ENCODE data around the gene MGLL.

MGLL gene

GRCh38 chr3:127739347-127740135 lies 82.8 kb downstream of the MGLL start:
- ATAC-seq (ENCODE audit: insufficient read depth, low read depth) (no peak), DNase-seq (no peak)
- H3K4me1 ChIP-seq (ENCODE audit: insufficient read depth, low read length) = 0 out of 2 replicates have a peak, but pooled peaks cover 7% of the 10 kb centered on the region
- no peak overlapping the region for H2AFZ ChIP-seq (ENCODE audit: low read depth, low read length)
- TF ChIP-seq EZH2 (IDR thresholded peaks at IDR 0.05; ENCODE audit: borderline replicate concordance, low read depth, low read length, severe bottlenecking) = no peak
- no peak for TF ChIP-seq CTCF (IDR thresholded peaks at IDR 0.05; ENCODE audit: borderline replicate concordance, extremely low read depth, low read length, poor library complexity, severe bottlenecking)
- no peak overlapping the region for H3K9ac ChIP-seq (ENCODE audit: low read depth, low read length)
- H3K4me3 ChIP-seq (ENCODE audit: low read depth in 1 of 2, low read length in 2 of 2) = no peak overlapping the region
- no peaks in the 10 kb centered on the region; the same call in 1 of the 2 replicates for H4K20me1 ChIP-seq (ENCODE audit: insufficient read depth, low read length)
- no peaks in the 10 kb centered on the region for H3K36me3 ChIP-seq (ENCODE audit: insufficient read depth, low read length)
- H3K9me3 ChIP-seq (ENCODE audit: insufficient read depth, low read length, severe bottlenecking) = no peaks in the 10 kb centered on the region
- H3K79me2 ChIP-seq (ENCODE audit: insufficient read depth, low read length) = no peaks in the 10 kb centered on the region
- H3K27ac ChIP-seq (ENCODE audit: low read length) = no peak overlapping the region
- peaks cover 3% of the 10 kb centered on the region for H3K27me3 ChIP-seq (ENCODE audit: insufficient read depth, low read length, poor library complexity)
- no peak overlapping the region for H3K4me2 ChIP-seq (ENCODE audit: insufficient read depth, low read length)

- Histone ChIP-seq H3K36me3 (ENCODE audit: insufficient read depth, low read length) (no peaks in the 10 kb centered on the region), H3K27me3 (ENCODE audit: insufficient read depth, low read length, poor library complexity) (peaks cover 3% of the 10 kb centered on the region), H3K27ac (ENCODE audit: low read length) (no peak overlapping the region), H3K4me3 (ENCODE audit: low read depth in 1 of 2, low read length in 2 of 2) (no peak overlapping the region), H2AFZ (ENCODE audit: low read depth, low read length) (peak overlapping the region; percentile 58; the same call in 1 of the 2 replicates), H3K9me3 (ENCODE audit: insufficient read depth, low read length, severe bottlenecking) (no peaks in the 10 kb centered on the region), H3K4me2 (ENCODE audit: insufficient read depth, low read length) (no peak overlapping the region), H3K9ac (ENCODE audit: low read depth, low read length) (no peak overlapping the region), H3K4me1 (ENCODE audit: insufficient read depth, low read length) (0 out of 2 replicates have a peak, but pooled peaks cover 7% of the 10 kb centered on the region), H4K20me1 (ENCODE audit: insufficient read depth, low read length) (no peaks in the 10 kb centered on the region; the same call in 1 of the 2 replicates), H3K79me2 (ENCODE audit: insufficient read depth, low read length) (no peaks in the 10 kb centered on the region)
- no peak for TF ChIP-seq EZH2 (IDR thresholded peaks at IDR 0.05; ENCODE audit: borderline replicate concordance, low read depth, low read length, severe bottlenecking)
- no peak for TF ChIP-seq CTCF (IDR thresholded peaks at IDR 0.05; ENCODE audit: borderline replicate concordance, extremely low read depth, low read length, poor library complexity, severe bottlenecking)
- no peak for DNase-seq
- peak; percentile 33; the same call in 1 of the 3 replicates for ATAC-seq (ENCODE audit: insufficient read depth, low read depth)
Observed at GRCh38 chr3:127738192-127738840, 84.0 kb downstream of the MGLL start.

- no peak for DNase-seq
- no peak overlapping the region for H3K27ac ChIP-seq (ENCODE audit: low read length)
- H3K4me1 ChIP-seq (ENCODE audit: insufficient read depth, low read length) = 0 out of 2 replicates have a peak, but pooled peaks cover 7% of the 10 kb centered on the region
- H3K9ac ChIP-seq (ENCODE audit: low read depth, low read length) = no peak overlapping the region
- no peak for TF ChIP-seq EZH2 (IDR thresholded peaks at IDR 0.05; ENCODE audit: borderline replicate concordance, low read depth, low read length, severe bottlenecking)
- no peak for ATAC-seq (ENCODE audit: insufficient read depth, low read depth)
- no peaks in the 10 kb centered on the region; the same call in 1 of the 2 replicates for H4K20me1 ChIP-seq (ENCODE audit: insufficient read depth, low read length)
- H3K79me2 ChIP-seq (ENCODE audit: insufficient read depth, low read length) = no peaks in the 10 kb centered on the region
- no peak overlapping the region for H3K4me3 ChIP-seq (ENCODE audit: low read depth in 1 of 2, low read length in 2 of 2)
- peaks cover 3% of the 10 kb centered on the region for H3K27me3 ChIP-seq (ENCODE audit: insufficient read depth, low read length, poor library complexity)
- no peak overlapping the region for H3K4me2 ChIP-seq (ENCODE audit: insufficient read depth, low read length)
- no peak overlapping the region for H2AFZ ChIP-seq (ENCODE audit: low read depth, low read length)
- no peaks in the 10 kb centered on the region for H3K9me3 ChIP-seq (ENCODE audit: insufficient read depth, low read length, severe bottlenecking)
- H3K36me3 ChIP-seq (ENCODE audit: insufficient read depth, low read length) = no peaks in the 10 kb centered on the region
Observed at GRCh38 chr3:127736801-127737539, 85.3 kb downstream of the MGLL start.
